Kidney epithelial cell (primary cell): ENCODE results near the gene MAP1LC3B2. TPM values are rescaled to one million over a fixed set of nuclear protein-coding genes. Genes with fewer than 3 reads are reported as not detected.

Source experiments
- DNase-seq: peaks from one replicate; pipeline ENCODE4 v3.0.0-alpha.2; 2010; ENCODE audit warnings: low read depth
- H3K27me3 ChIP-seq: 2 replicates; pipeline ENCODE4 v1.6.0; 2011; ENCODE audit warnings: low read length; ENCODE audit not compliant: control insufficient read depth, insufficient read depth
- H3K36me3 ChIP-seq: 2 replicates; pipeline ENCODE4 v1.5.1; 2011; ENCODE audit warnings: low read length; ENCODE audit not compliant: control insufficient read depth, insufficient read depth
- H3K4me3 ChIP-seq: 2 replicates; pipeline ENCODE4 v1.5.1; 2011; ENCODE audit warnings: low read depth, mild to moderate bottlenecking, control low read depth, low read length
- total RNA-seq: library from RNA; depleted of rRNA; stranded (reverse); fragments of >200 nt; gene quantifications from 2 replicates; pipeline ENCODE4 v1.2.3, GENCODE V29; 2015
- TF ChIP-seq, protein P1 (sequence below): IDR thresholded peaks from 2 replicates; pipeline ENCODE4 v1.5.1; 2011; ENCODE audit warnings: mild to moderate bottlenecking, moderate library complexity, low read length, control low read depth, inconsistent platforms; ENCODE audit not compliant: insufficient read depth, poor library complexity, severe bottlenecking

The MAP1LC3B2 gene
- total RNA-seq, 1 donor from 2014 or later = 1.5 TPM

DNA sequence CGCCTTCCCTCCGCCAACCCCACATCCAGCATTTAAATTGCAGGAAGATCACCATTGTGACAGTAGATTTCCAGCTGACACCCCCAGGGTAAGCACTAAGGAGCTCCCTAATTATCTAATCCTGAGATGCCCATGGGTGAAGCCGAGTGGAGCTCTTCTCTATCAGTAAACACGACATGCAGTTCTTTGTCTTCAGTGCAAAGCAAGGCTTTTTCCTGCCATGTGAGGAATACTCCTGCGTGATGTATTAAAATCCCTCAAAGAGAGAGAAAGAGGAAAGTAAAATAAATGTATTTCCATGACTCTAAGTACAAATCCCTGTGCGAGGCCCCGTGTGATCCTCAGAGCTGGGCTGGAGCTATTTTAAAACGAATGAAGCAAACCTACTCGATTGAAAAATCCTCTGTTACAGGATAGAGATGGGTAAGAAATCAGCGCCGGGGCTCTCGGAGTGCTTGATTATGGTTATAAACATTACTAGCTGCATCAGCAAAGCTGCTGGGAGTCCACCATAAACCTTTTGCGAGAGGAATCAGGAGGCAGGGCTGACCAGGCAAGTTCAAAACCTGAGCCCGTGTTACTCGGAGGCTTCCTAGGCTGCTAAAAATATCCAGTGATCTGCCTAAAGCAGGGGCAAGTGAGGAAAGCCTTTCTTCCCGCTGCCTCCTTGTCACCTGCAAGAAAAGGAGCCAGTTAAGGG is 61.5 kb downstream of the MAP1LC3B2 start:
- Histone ChIP-seq H3K27me3 (peaks cover 2% of the 10 kb centered on the region), H3K4me3 (no peak overlapping the region), H3K36me3 (no peaks in the 10 kb centered on the region)
- TF ChIP-seq, protein P1, sequence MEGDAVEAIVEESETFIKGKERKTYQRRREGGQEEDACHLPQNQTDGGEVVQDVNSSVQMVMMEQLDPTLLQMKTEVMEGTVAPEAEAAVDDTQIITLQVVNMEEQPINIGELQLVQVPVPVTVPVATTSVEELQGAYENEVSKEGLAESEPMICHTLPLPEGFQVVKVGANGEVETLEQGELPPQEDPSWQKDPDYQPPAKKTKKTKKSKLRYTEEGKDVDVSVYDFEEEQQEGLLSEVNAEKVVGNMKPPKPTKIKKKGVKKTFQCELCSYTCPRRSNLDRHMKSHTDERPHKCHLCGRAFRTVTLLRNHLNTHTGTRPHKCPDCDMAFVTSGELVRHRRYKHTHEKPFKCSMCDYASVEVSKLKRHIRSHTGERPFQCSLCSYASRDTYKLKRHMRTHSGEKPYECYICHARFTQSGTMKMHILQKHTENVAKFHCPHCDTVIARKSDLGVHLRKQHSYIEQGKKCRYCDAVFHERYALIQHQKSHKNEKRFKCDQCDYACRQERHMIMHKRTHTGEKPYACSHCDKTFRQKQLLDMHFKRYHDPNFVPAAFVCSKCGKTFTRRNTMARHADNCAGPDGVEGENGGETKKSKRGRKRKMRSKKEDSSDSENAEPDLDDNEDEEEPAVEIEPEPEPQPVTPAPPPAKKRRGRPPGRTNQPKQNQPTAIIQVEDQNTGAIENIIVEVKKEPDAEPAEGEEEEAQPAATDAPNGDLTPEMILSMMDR = no peak
- DNase-seq = no peak

DNA sequence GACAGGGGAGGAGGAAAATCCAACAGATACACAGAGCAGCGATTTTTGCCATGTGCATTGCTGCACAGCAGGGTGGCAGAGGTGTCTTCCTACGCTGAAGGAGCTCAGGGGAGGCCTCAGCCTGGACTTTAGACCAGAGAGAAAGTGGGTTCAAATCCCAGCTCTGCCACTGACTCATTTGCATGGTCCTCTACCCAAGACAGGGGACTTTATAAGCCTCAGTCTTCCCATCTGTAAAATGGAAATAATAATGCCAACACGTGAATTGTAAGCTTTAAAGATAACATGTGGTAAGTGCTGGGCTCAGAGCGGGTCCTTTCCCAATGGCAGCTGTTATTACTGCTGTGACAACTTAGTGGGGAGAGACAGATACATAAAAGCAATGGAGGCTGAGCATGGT is 62.0 kb downstream of the MAP1LC3B2 start:
- no peak for DNase-seq
- H3K27me3 ChIP-seq = peaks cover 2% of the 10 kb centered on the region
- no peak overlapping the region for H3K4me3 ChIP-seq
- TF ChIP-seq, protein P1 = no peak
- no peaks in the 10 kb centered on the region for H3K36me3 ChIP-seq

DNA sequence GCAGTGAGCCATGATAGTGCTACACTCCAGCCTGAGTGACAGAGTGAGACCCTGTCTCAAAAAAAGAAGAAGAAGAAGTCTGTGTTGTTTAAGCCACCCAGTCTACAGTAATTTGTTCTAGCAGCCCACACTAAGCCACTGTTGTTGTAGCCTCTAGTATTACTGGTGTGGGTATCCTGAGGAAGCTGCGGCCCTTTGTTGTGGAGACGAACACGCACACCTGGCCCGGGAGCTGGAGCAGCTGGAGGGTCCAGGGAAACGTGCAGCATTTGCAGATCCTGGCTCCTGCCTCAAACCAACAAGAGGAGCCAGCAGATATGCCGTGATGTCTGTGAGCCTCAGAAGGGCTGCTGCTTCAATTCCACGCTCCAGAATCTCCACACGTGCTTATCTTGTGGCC is 65.3 kb downstream of the MAP1LC3B2 start:
- no peak for DNase-seq
- H3K27me3 ChIP-seq = peaks cover 2% of the 10 kb centered on the region
- TF ChIP-seq, protein P1 = no peak
- no peaks in the 10 kb centered on the region for H3K36me3 ChIP-seq
- no peak overlapping the region for H3K4me3 ChIP-seq

DNA sequence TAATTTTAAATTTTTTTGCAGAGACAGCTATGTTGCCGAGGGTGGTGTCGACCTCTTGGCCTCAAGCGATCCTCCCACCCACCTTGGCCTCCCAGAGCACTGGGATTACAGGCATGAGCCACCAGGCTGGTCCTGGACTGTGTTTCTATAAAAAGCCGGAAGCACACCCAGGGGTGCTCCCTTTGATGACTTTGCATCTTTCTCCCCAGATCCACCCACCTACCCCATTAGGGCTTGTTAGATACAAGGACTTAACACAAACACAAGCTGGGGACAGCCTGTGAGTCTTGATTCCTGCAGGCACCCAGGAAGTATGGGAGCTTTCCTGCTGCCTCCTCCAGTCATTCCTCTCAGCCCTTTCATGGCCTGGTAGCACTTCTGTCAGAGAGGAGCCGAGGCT is 67.0 kb downstream of the MAP1LC3B2 start:
- H3K36me3 ChIP-seq = no peaks in the 10 kb centered on the region
- TF ChIP-seq, protein P1 = no peak

More for the DNA sequence above, 67.0 kb downstream of the MAP1LC3B2 start:
- peaks cover 2% of the 10 kb centered on the region for H3K27me3 ChIP-seq
- DNase-seq = no peak
- H3K4me3 ChIP-seq = no peak overlapping the region

Other genes with a start within 250 kb of the MAP1LC3B2 start
- gene SPRING1, start 178.7 kb downstream of the MAP1LC3B2 start, total RNA-seq = 72.8 and 77.0 TPM in 2 replicates
- gene RNFT2, start 178.9 kb downstream of the MAP1LC3B2 start, total RNA-seq = 8.4 and 16.3 TPM in 2 replicates